ENCODE measurements around the gene ADPRH. TPM values are rescaled to one million over a fixed set of nuclear protein-coding genes. Genes with fewer than 3 reads are reported as not detected.

The ADPRH gene
- total RNA-seq, 1 experiment from 2014 or later = 1.5 TPM

- no TSS peak for BruUV-seq (replicated peaks)
- no peaks in the 10 kb centered on the region for H3K36me3 ChIP-seq (ENCODE audit: control insufficient read depth in 1 of 2, insufficient read depth in 2 of 2, low read length in 2 of 2)
- H3K9me2 ChIP-seq (ENCODE audit: insufficient read depth) = no peaks in the 10 kb centered on the region
- ChIA-PET RAD21 (ENCODE audit: low non-redundant PET in 1 of 2, low total read pairs in 2 of 2, uncharacterized antibody in 2 of 2, unreplicated experiment in 2 of 2) (no interaction called here), POLR2A (no interaction called here), CTCF (interaction anchor here (1.6 kb wide), 1 partner anchor 122 kb away, joined by 5 read pairs; no protein-coding TSS in a partner anchor)
- H3K4me3 ChIP-seq (replicated peaks in 1 of 2; ENCODE audit: low read depth in 1 of 2, low read length in 2 of 2) = no peak overlapping the region
- H3K79me2 ChIP-seq (ENCODE audit: insufficient read depth, low read length) = no peaks in the 10 kb centered on the region
- no peak overlapping the region for H3K27ac ChIP-seq (ENCODE audit: low read depth, low read length)
- no peaks in the 10 kb centered on the region for H3K9me3 ChIP-seq (ENCODE audit: control insufficient read depth in 1 of 2, insufficient read depth in 1 of 2, low read depth in 1 of 2, low read length in 2 of 2)
- intact Hi-C loops (cut with micrococcal nuclease) = loop anchor here (1.0 kb wide), 1 partner anchor 283 kb away; no protein-coding TSS in a partner anchor
- H3K9ac ChIP-seq (ENCODE audit: low read length) = no peak overlapping the region
- peaks cover 0 to 5% of the 10 kb centered on the region in 2 experiments; a peak in 1 of 4 replicates for H3K4me1 ChIP-seq (ENCODE audit: control insufficient read depth in 1 of 2, insufficient read depth in 2 of 2, low read length in 2 of 2)
- peak overlapping the region; percentile 62 for H2AFZ ChIP-seq (ENCODE audit: low read depth, low read length, poor library complexity, severe bottlenecking)
- no peak overlapping the region for H3K4me2 ChIP-seq (ENCODE audit: low read length)
- ATAC-seq (no peak), DNase-seq (ENCODE audit: low read depth, low spot score) (no peak)
- H3K27me3 ChIP-seq (ENCODE audit: insufficient read depth, low read length) = no peaks in the 10 kb centered on the region
- TF ChIP-seq, protein P1, sequence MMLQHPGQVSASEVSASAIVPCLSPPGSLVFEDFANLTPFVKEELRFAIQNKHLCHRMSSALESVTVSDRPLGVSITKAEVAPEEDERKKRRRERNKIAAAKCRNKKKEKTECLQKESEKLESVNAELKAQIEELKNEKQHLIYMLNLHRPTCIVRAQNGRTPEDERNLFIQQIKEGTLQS (IDR thresholded peaks at IDR 0.05) = no peak
- H4K20me1 ChIP-seq (ENCODE audit: insufficient read depth) = no peaks in the 10 kb centered on the region
These were observed 20.5 kb upstream of the ADPRH start for GRCh38 chr3:119558626-119559317.

- Histone ChIP-seq H3K36me3 (ENCODE audit: control insufficient read depth in 1 of 2, insufficient read depth in 2 of 2, low read length in 2 of 2) (no peaks in the 10 kb centered on the region), H3K79me2 (ENCODE audit: insufficient read depth, low read length) (no peaks in the 10 kb centered on the region), H3K4me1 (ENCODE audit: control insufficient read depth in 1 of 2, insufficient read depth in 2 of 2, low read length in 2 of 2) (peaks cover 0 to 5% of the 10 kb centered on the region in 2 experiments; a peak in 1 of 4 replicates), H2AFZ (ENCODE audit: low read depth, low read length, poor library complexity, severe bottlenecking) (peak within 1 kb of the TSS; percentile 62), H3K4me2 (ENCODE audit: low read length) (peak within 1 kb of the TSS; percentile 51), H4K20me1 (ENCODE audit: insufficient read depth) (no peaks in the 10 kb centered on the region), H3K27ac (ENCODE audit: low read depth, low read length) (no peak within 1 kb of the TSS), H3K9me2 (ENCODE audit: insufficient read depth) (no peaks in the 10 kb centered on the region), H3K4me3 (replicated peaks in 1 of 2; ENCODE audit: low read depth in 1 of 2, low read length in 2 of 2) (no peak within 1 kb of the TSS), H3K27me3 (ENCODE audit: insufficient read depth, low read length) (no peaks in the 10 kb centered on the region), H3K9me3 (ENCODE audit: control insufficient read depth in 1 of 2, insufficient read depth in 1 of 2, low read depth in 1 of 2, low read length in 2 of 2) (no peaks in the 10 kb centered on the region), H3K9ac (ENCODE audit: low read length) (no peak within 1 kb of the TSS)
- DNase-seq (ENCODE audit: low read depth, low spot score) = peak; percentile 65
- no TSS peak for BruUV-seq (replicated peaks)
- ChIA-PET RAD21 (ENCODE audit: low non-redundant PET in 1 of 2, low total read pairs in 2 of 2, uncharacterized antibody in 2 of 2, unreplicated experiment in 2 of 2) (no interaction called here), CTCF (interaction anchor here (0.7 to 1.6 kb wide), 3 partner anchors 10 to 675 kb away, joined by 3 to 5 read pairs (median 3); no protein-coding TSS in a partner anchor), POLR2A (no interaction called here)
- intact Hi-C loops (cut with micrococcal nuclease) = loop anchor here (1.0 kb wide), 1 partner anchor 284 kb away; no protein-coding TSS in a partner anchor
- ATAC-seq = peak; percentile 99
- TF ChIP-seq POLR2A (IDR thresholded peaks at IDR 0.05; ENCODE audit: borderline replicate concordance, extremely low read depth, insufficient read depth, insufficient read length) (no peak), POLR2AphosphoS5 (IDR thresholded peaks at IDR 0.05; ENCODE audit: low read depth, low read length) (no peak), RAD21 (IDR thresholded peaks at IDR 0.05; ENCODE audit: low read depth) (peak; percentile 64)
- TF ChIP-seq, protein P2, sequence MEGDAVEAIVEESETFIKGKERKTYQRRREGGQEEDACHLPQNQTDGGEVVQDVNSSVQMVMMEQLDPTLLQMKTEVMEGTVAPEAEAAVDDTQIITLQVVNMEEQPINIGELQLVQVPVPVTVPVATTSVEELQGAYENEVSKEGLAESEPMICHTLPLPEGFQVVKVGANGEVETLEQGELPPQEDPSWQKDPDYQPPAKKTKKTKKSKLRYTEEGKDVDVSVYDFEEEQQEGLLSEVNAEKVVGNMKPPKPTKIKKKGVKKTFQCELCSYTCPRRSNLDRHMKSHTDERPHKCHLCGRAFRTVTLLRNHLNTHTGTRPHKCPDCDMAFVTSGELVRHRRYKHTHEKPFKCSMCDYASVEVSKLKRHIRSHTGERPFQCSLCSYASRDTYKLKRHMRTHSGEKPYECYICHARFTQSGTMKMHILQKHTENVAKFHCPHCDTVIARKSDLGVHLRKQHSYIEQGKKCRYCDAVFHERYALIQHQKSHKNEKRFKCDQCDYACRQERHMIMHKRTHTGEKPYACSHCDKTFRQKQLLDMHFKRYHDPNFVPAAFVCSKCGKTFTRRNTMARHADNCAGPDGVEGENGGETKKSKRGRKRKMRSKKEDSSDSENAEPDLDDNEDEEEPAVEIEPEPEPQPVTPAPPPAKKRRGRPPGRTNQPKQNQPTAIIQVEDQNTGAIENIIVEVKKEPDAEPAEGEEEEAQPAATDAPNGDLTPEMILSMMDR (IDR thresholded peaks at IDR 0.05 in 2 of 3, conservative IDR thresholded peaks at IDR 0.05 in 1 of 3; ENCODE audit: borderline replicate concordance in 1 of 3, insufficient read depth in 1 of 3, low read depth in 2 of 3, low read length in 2 of 3) = peak; percentile 36 to 52 (median 43); a peak in 3 of 6 replicates
These were observed 19.8 kb upstream of the ADPRH start, which contains the start of gene CD80 for GRCh38 chr3:119559441-119559963. Gene CD80, minus strand, starts transcription at chr3:119559614. Its CDS starts 1,886 bp downstream, at chr3:119557728.

Data from HCT116 (cell line).